HG03460 (cell line): ENCODE data around the gene ALOX12B.
A peak's percentile ranks its signal among the peaks of the same experiment; 100 is the strongest.

Source experiments
- ATAC-seq: cut with Tn5 transposase; IDR thresholded peaks from one replicate; pipeline ENCODE4 v1.9.1; 2021; ENCODE audit not compliant: unreplicated experiment

Gene ALOX12B

GRCh38 chr17:8087075-8087951 lies at the start of gene ALOX12B:
ALOX12B (minus strand) TSS chr17:8087716; CDS start chr17:8087442, 274 bp downstream.
- ATAC-seq = no peak

GRCh38 chr17:8133941-8134340 lies 46.4 kb upstream of the ALOX12B start:
- no peak for ATAC-seq

GRCh38 chr17:8133399-8133798 lies 45.9 kb upstream of the ALOX12B start:
- ATAC-seq = no peak

GRCh38 chr17:8131844-8132441 lies 44.4 kb upstream of the ALOX12B start:
- ATAC-seq = no peak

- no peak for ATAC-seq
These were observed 40.7 kb upstream of the ALOX12B start for GRCh38 chr17:8128125-8128784.

GRCh38 chr17:8126491-8127066 lies 39.1 kb upstream of the ALOX12B start:
- no peak for ATAC-seq

GRCh38 chr17:8125947-8126490 lies 38.5 kb upstream of the ALOX12B start:
- no peak for ATAC-seq

- no peak for ATAC-seq
These were observed 37.8 kb upstream of the ALOX12B start for GRCh38 chr17:8125154-8125946.

- no peak for ATAC-seq
These were observed 37.0 kb upstream of the ALOX12B start for GRCh38 chr17:8124350-8125153.

- ATAC-seq = no peak
These were observed 36.3 kb upstream of the ALOX12B start, which contains the start of gene HES7 for GRCh38 chr17:8123695-8124349. HES7 (minus strand) TSS chr17:8124106; CDS start chr17:8124084, 22 bp downstream.

GRCh38 chr17:8122924-8123694 lies 35.6 kb upstream of the ALOX12B start:
- no peak for ATAC-seq

GRCh38 chr17:8122422-8122923 lies 35.0 kb upstream of the ALOX12B start:
- no peak for ATAC-seq

GRCh38 chr17:8121681-8122421 lies 34.3 kb upstream of the ALOX12B start:
- peak; percentile 28 for ATAC-seq

GRCh38 chr17:8121407-8121680 lies 33.8 kb upstream of the ALOX12B start:
- peak; percentile 3 for ATAC-seq

GRCh38 chr17:8120520-8121406 lies 33.2 kb upstream of the ALOX12B start:
- no peak for ATAC-seq
